GM06990 (cell line): ENCODE results near the gene PDCD11.

Experiments used
- DNase-seq: peaks from one replicate; pipeline ENCODE4 v3.0.0-alpha.2; 2011; ENCODE audit not compliant: insufficient read length; ENCODE audit errors: extremely low read depth
- H3K27me3 ChIP-seq: replicated peaks from 2 replicates; pipeline ENCODE4 v1.6.0; 2011; ENCODE audit warnings: low read length; ENCODE audit not compliant: control insufficient read depth, insufficient read depth
- H3K36me3 ChIP-seq: 2 replicates; pipeline ENCODE4 v1.5.1; 2011; ENCODE audit warnings: low read length; ENCODE audit not compliant: control insufficient read depth, insufficient read depth
- H3K4me3 ChIP-seq: replicated peaks from 2 replicates; pipeline ENCODE4 v1.5.1; 2011; ENCODE audit warnings: low read depth, mild to moderate bottlenecking, control low read depth, low read length
- CTCF ChIP-seq: IDR thresholded peaks from 2 replicates; pipeline ENCODE4 v1.5.1; 2011; ENCODE audit warnings: low read length, control low read depth, mild to moderate bottlenecking, inconsistent platforms; ENCODE audit not compliant: insufficient read depth, poor library complexity, severe bottlenecking

Gene PDCD11

DNA sequence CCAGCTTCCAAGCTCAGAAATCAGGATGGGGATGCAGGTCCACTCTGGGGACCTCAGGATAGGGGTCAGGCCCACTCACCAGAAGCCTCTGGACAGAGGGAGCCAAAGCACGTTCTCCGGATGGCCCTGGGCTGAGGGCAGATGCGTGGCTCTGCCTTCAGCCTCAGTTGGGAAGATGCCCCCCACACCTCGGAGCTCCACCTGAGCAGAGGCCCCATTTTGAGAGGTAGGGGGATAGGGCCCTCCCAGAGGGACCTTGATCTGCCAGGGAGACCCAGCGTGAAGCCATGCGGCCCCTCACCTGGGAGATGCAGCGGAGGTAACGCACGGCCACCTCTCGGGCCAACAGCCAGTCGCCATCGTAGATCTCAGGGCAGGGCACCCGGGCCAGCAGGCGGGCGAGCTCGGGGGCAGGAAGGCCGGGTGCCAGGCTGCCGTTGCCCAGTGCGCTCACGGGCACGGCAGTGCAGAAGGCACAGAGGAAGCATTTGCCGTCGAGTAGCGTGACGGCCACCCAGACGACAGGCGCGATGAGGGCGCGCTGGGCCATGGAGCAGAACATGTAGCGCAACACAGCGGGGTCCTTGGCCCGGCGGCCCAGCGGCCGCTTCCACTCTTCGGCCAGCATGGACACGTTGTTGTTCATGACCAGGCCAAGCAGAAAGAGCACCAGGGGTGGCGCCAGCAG is 61.6 kb downstream of the PDCD11 start:
- no peak for TF ChIP-seq CTCF
- Histone ChIP-seq H3K36me3 (no peaks in the 10 kb centered on the region), H3K4me3 (no peak overlapping the region), H3K27me3 (no peaks in the 10 kb centered on the region)
- DNase-seq: no peak

DNA sequence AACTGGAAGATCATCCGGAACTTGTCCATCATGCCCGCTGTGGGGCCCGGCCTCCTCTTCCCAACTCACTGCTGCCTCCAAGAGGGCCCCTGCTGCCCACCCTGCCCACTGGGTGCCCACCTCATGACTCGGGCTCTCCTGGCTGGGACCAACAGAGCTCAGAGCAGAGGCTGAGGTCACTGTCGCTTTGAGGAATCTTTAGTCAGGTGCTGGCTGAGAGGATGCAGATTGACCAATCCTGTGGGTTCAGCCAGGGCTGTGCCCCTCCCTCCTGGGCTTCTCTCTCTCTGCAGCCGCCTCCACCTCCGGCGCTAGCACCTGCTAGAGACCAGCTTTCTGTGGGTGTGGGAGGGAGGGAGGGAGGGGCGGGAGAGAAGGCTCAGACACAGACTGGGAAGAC is 62.3 kb downstream of the PDCD11 start, which contains the start of gene CALHM1:
Gene CALHM1, minus strand, starts transcription at position 181 of the 400 bp plus-strand sequence. Its CDS starts 149 bp downstream, at position 32.
- H3K27me3 ChIP-seq: no peaks in the 10 kb centered on the region
- no peak within 1 kb of the TSS for H3K4me3 ChIP-seq
- TF ChIP-seq CTCF: no peak
- no peak for DNase-seq
- no peaks in the 10 kb centered on the region for H3K36me3 ChIP-seq

GRCh38 chr10:103459615-103460014 is 63.2 kb downstream of the PDCD11 start:
- no peaks in the 10 kb centered on the region for H3K27me3 ChIP-seq
- DNase-seq: no peak
- H3K4me3 ChIP-seq: no peak overlapping the region
- no peak for TF ChIP-seq CTCF
- H3K36me3 ChIP-seq: no peaks in the 10 kb centered on the region

DNA sequence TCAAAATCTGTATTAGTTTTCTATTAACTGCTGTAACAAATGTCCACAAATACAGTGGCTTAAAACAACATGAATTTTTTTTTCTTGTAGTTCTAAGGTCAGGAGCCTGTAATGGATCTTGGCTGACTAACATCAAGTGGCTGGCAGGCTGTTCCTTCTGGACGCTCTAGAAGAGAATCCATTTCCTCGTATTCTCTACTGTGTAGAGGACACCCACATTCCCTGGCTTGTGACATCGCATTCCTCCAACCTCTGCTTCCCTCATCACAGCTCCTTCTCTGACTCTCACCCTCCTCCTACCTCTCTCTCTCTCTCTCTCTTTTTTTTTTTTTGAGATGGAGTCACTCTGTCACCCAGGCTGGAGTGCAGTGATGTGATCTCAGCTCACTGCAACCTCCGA is 67.1 kb downstream of the PDCD11 start:
- Histone ChIP-seq H3K27me3 (no peaks in the 10 kb centered on the region), H3K36me3 (no peaks in the 10 kb centered on the region), H3K4me3 (no peak overlapping the region)
- no peak for DNase-seq
- no peak for TF ChIP-seq CTCF

- H3K4me3 ChIP-seq: no peak overlapping the region
- no peaks in the 10 kb centered on the region for H3K36me3 ChIP-seq
- no peak for TF ChIP-seq CTCF
- H3K27me3 ChIP-seq: no peaks in the 10 kb centered on the region
- no peak for DNase-seq
Measured at GRCh38 chr10:103465411-103466179, 69.2 kb downstream of the PDCD11 start.
